Sigmoid colon (tissue), 4 donors: ENCODE data around the gene NPW.

Experiments used
- EP300 ChIP-seq, 4 donors: sonication (generic); formaldehyde crosslinking; IDR thresholded peaks; one replicate each; pipeline ENCODE4 v1.6.1; 2017; ENCODE audit warnings: antibody characterized with exemption in 4 of 4
- POLR2A ChIP-seq, 2 donors: fragments of 450-650 bp; IDR thresholded peaks; one replicate each; pipeline ENCODE4 v1.6.1; 2016; ENCODE audit warnings: antibody characterized with exemption in 2 of 2, mild to moderate bottlenecking in 2 of 2, moderate library complexity in 2 of 2
- POLR2AphosphoS5 ChIP-seq, 4 donors: sonication (generic); formaldehyde crosslinking; IDR thresholded peaks; one replicate each; pipeline ENCODE4 v1.6.1; 2017; ENCODE audit warnings: antibody characterized with exemption in 4 of 4
- TF ChIP-seq, protein P1 (sequence below), 4 experiments: fragments of 450-650 bp in 3 of 4; fragments of 200-600 bp in 1 of 4; IDR thresholded peaks; one replicate each; pipeline ENCODE4 v1.5.1; 2016 to 2019; ENCODE audit warnings: antibody characterized with exemption in 4 of 4, mild to moderate bottlenecking in 3 of 4, moderate library complexity in 2 of 4

DNA sequence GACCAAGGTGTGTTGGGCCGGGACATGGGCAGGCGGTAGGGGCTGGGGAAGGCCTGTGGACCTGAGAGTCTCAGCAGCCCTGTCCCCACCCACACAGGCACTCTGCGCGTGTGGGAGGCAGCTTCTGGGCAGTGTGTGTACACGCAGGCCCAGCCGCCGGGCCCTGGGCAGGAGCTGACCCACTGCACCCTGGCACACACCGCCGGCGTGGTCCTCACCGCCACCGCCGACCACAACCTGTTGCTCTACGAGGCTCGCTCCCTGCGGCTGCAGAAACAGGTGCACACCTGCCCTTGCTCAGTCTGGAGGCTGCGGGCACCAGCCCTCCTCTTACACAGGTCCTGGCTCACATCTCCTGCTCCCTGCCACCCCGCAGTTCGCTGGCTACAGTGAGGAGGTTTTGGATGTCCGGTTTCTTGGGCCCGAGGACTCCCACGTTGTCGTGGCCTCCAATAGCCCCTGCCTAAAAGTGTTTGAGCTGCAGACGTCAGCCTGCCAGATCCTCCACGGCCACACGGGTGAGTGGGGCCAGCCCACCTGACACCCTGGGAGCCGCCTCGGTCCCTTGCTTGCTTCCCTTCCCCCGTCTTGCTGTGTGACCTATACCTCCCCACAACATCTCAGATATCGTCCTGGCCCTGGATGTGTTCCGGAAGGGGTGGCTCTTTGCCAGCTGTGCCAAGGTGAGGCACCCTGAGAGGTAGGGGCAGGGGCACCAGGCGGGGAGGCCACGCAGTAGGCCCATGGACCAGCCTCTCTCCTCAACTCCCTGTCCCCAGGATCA, 44.0 kb upstream of the NPW start:
- TF ChIP-seq, protein P1, sequence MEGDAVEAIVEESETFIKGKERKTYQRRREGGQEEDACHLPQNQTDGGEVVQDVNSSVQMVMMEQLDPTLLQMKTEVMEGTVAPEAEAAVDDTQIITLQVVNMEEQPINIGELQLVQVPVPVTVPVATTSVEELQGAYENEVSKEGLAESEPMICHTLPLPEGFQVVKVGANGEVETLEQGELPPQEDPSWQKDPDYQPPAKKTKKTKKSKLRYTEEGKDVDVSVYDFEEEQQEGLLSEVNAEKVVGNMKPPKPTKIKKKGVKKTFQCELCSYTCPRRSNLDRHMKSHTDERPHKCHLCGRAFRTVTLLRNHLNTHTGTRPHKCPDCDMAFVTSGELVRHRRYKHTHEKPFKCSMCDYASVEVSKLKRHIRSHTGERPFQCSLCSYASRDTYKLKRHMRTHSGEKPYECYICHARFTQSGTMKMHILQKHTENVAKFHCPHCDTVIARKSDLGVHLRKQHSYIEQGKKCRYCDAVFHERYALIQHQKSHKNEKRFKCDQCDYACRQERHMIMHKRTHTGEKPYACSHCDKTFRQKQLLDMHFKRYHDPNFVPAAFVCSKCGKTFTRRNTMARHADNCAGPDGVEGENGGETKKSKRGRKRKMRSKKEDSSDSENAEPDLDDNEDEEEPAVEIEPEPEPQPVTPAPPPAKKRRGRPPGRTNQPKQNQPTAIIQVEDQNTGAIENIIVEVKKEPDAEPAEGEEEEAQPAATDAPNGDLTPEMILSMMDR (IDR thresholded peaks at IDR 0.05), result no peak
- TF ChIP-seq EP300 (IDR thresholded peaks at IDR 0.05), result no peak
- no peak for TF ChIP-seq POLR2AphosphoS5 (IDR thresholded peaks at IDR 0.05)
- TF ChIP-seq POLR2A (IDR thresholded peaks at IDR 0.05), result no peak
